Measurements from ENCODE around the gene GALNT15. TPM values are rescaled to one million over a fixed set of nuclear protein-coding genes. Genes with fewer than 3 reads are reported as not detected.

GALNT15 gene
- polyA plus RNA-seq, 1 experiment = 27.9 TPM

DNA sequence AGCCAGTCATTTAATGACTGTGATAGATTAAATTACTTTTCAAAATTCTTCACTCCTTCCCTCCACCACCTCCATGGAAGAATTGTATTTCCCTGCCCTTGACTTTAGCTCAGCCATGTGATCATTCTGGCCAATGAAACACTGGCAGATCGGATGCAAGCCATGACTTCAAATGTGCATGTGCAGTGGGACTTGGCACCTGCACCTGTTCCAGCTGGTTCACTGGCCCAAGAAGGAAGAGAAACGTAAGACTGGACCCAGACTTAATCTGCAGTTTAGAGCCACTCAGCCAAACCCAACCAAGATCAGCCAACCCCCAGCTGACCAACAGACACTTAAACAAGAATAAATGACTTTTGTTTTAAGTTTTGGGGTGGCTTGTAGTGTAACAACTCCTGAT lies 78.5 kb downstream of the GALNT15 start:
- POLR2A ChIA-PET = no interaction called here
- DNase-seq (ENCODE audit: low read depth, low spot score) = no peak
- no peak for TF ChIP-seq CTCF (IDR thresholded peaks at IDR 0.05; ENCODE audit: low read depth, low read length)
- Histone ChIP-seq H3K9me3 (ENCODE audit: control insufficient read depth, insufficient read depth, low read length) (no peaks in the 10 kb centered on the region), H3K27me3 (ENCODE audit: control insufficient read depth, insufficient read depth, low read length) (no peaks in the 10 kb centered on the region), H3K4me3 (ENCODE audit: low read depth, low read length) (no peak overlapping the region), H3K27ac (ENCODE audit: low read depth, low read length) (no peak overlapping the region)
- CTCF ChIA-PET = interaction anchor here (0.6 to 1.8 kb wide), 4 partner anchors 19 to 622 kb away, joined by 3 to 7 read pairs (median 4); no protein-coding TSS in a partner anchor

DNA sequence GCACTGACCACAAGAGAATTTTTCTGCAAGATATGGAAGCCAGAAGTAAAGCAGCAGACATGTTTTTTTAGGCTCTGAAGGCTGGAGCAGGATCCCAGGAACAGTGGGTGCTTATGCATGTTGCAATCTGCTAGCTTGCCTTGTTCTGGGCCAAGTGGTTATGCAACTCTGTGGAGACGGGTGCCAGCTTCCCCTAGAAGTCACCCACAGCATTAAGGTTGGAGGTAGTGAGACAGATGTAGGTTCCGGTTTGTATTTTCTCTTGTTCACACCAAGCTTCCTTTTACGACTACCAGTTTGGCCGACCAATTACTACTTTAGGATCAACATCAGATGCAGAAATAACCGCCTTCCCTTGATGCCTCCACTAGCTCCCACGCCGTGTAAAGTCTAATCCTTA lies 79.1 kb downstream of the GALNT15 start:
- ChIA-PET POLR2A (no interaction called here), CTCF (interaction anchor here (0.6 to 1.8 kb wide), 2 partner anchors 19 to 204 kb away, joined by 3 to 5 read pairs; no protein-coding TSS in a partner anchor)
- no peak for DNase-seq (ENCODE audit: low read depth, low spot score)
- TF ChIP-seq CTCF (IDR thresholded peaks at IDR 0.05; ENCODE audit: low read depth, low read length) = no peak
- H3K9me3 ChIP-seq (ENCODE audit: control insufficient read depth, insufficient read depth, low read length) = no peaks in the 10 kb centered on the region
- H3K27ac ChIP-seq (ENCODE audit: low read depth, low read length) = no peak overlapping the region
- no peak overlapping the region for H3K4me3 ChIP-seq (ENCODE audit: low read depth, low read length)
- H3K27me3 ChIP-seq (ENCODE audit: control insufficient read depth, insufficient read depth, low read length) = no peaks in the 10 kb centered on the region

- H3K27ac ChIP-seq (ENCODE audit: low read depth, low read length) = no peak overlapping the region
- no peak for TF ChIP-seq CTCF (IDR thresholded peaks at IDR 0.05; ENCODE audit: low read depth, low read length)
- ChIA-PET POLR2A (no interaction called here), CTCF (interaction anchor here (0.7 kb wide), 1 partner anchor 440 kb away, joined by 3 read pairs; no protein-coding TSS in a partner anchor)
- no peaks in the 10 kb centered on the region for H3K27me3 ChIP-seq (ENCODE audit: control insufficient read depth, insufficient read depth, low read length)
- no peak overlapping the region for H3K4me3 ChIP-seq (ENCODE audit: low read depth, low read length)
- no peak for DNase-seq (ENCODE audit: low read depth, low spot score)
- H3K9me3 ChIP-seq (ENCODE audit: control insufficient read depth, insufficient read depth, low read length) = no peaks in the 10 kb centered on the region
Measured at GRCh38 chr3:16254916-16255315, 80.4 kb downstream of the GALNT15 start.

DNA sequence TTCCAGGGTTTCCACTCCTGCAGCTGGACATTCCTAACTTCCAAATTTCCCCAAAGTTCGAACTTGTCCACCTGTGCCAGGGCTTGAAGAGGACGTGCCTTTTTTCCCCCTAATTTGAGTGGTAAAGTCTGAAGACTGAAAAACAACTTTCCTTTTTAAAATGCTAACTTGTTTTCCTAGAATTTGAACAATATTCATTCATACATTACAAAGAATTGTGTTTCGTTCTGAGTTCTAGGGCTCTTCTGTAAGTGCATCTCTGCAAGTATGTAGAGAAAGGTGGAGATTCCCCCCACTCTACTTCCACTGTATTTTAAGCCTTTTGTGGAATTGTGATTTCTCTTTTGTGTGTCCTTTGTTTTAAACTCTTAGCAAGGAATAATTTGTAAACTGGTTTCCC lies 80.8 kb downstream of the GALNT15 start:
- H3K4me3 ChIP-seq (ENCODE audit: low read depth, low read length) = no peak overlapping the region
- H3K9me3 ChIP-seq (ENCODE audit: control insufficient read depth, insufficient read depth, low read length) = no peaks in the 10 kb centered on the region
- no peak for DNase-seq (ENCODE audit: low read depth, low spot score)
- H3K27ac ChIP-seq (ENCODE audit: low read depth, low read length) = no peak overlapping the region
- no peaks in the 10 kb centered on the region for H3K27me3 ChIP-seq (ENCODE audit: control insufficient read depth, insufficient read depth, low read length)
- POLR2A ChIA-PET = interaction anchor here (0.5 kb wide), 1 partner anchor 8 kb away, joined by 3 read pairs; no protein-coding TSS in a partner anchor
- TF ChIP-seq CTCF (IDR thresholded peaks at IDR 0.05; ENCODE audit: low read depth, low read length) = no peak
- CTCF ChIA-PET = interaction anchor here (0.7 kb wide), 1 partner anchor 440 kb away, joined by 3 read pairs; no protein-coding TSS in a partner anchor

GRCh38 chr3:16255726-16256125 lies 81.2 kb downstream of the GALNT15 start:
- Histone ChIP-seq H3K27ac (ENCODE audit: low read depth, low read length) (no peak overlapping the region), H3K9me3 (ENCODE audit: control insufficient read depth, insufficient read depth, low read length) (no peaks in the 10 kb centered on the region), H3K4me3 (ENCODE audit: low read depth, low read length) (no peak overlapping the region), H3K27me3 (ENCODE audit: control insufficient read depth, insufficient read depth, low read length) (no peaks in the 10 kb centered on the region)
- CTCF ChIA-PET = no interaction called here
- POLR2A ChIA-PET = interaction anchor here (0.5 kb wide), 1 partner anchor 8 kb away, joined by 3 read pairs; no protein-coding TSS in a partner anchor
- TF ChIP-seq CTCF (IDR thresholded peaks at IDR 0.05; ENCODE audit: low read depth, low read length) = no peak
- DNase-seq (ENCODE audit: low read depth, low spot score) = no peak
